ENCODE results near the gene UBL5.
A peak's percentile ranks its signal among the peaks of the same experiment; 100 is the strongest.
"Not testable (repeated sequence)": the region's sequence is repeated elsewhere in the genome, so short reads cannot be mapped to it uniquely, and the experiment has no call there.

UBL5 gene

GRCh38 chr19:9818175-9818733 is 9.5 kb upstream of the UBL5 start:
- CTCF ChIA-PET, result interaction anchor here (2.0 kb wide), 1 partner anchor 192 kb away, joined by 4 read pairs; no protein-coding TSS in a partner anchor
- POLR2A ChIA-PET, result interaction anchor here (0.9 kb wide), 1 partner anchor 8 kb away, joined by 4 read pairs; no protein-coding TSS in a partner anchor
- no peak for DNase-seq (ENCODE audit: extremely low spot score)
- TF ChIP-seq, protein P1, sequence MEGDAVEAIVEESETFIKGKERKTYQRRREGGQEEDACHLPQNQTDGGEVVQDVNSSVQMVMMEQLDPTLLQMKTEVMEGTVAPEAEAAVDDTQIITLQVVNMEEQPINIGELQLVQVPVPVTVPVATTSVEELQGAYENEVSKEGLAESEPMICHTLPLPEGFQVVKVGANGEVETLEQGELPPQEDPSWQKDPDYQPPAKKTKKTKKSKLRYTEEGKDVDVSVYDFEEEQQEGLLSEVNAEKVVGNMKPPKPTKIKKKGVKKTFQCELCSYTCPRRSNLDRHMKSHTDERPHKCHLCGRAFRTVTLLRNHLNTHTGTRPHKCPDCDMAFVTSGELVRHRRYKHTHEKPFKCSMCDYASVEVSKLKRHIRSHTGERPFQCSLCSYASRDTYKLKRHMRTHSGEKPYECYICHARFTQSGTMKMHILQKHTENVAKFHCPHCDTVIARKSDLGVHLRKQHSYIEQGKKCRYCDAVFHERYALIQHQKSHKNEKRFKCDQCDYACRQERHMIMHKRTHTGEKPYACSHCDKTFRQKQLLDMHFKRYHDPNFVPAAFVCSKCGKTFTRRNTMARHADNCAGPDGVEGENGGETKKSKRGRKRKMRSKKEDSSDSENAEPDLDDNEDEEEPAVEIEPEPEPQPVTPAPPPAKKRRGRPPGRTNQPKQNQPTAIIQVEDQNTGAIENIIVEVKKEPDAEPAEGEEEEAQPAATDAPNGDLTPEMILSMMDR (IDR thresholded peaks at IDR 0.05; ENCODE audit: control extremely low read depth, extremely low read depth, low read depth, missing control alignments), result no peak

GRCh38 chr19:9818734-9819595 is 8.8 kb upstream of the UBL5 start, which contains the start of gene FBXL12:
TSS of gene FBXL12 (minus strand) at chr19:9819079. CDS start at chr19:9818813, 266 bp downstream.
- CTCF ChIA-PET, result interaction anchor here (2.0 kb wide), 1 partner anchor 193 kb away, joined by 4 read pairs; no protein-coding TSS in a partner anchor
- TF ChIP-seq, protein P1 (IDR thresholded peaks at IDR 0.05; ENCODE audit: control extremely low read depth, extremely low read depth, low read depth, missing control alignments), result no peak
- POLR2A ChIA-PET, result interaction anchor here (0.8 to 0.9 kb wide), 2 partner anchors 9 to 20 kb away, joined by 4 to 9 read pairs; no protein-coding TSS in a partner anchor
- DNase-seq (ENCODE audit: extremely low spot score), result peak; percentile 99

DNA sequence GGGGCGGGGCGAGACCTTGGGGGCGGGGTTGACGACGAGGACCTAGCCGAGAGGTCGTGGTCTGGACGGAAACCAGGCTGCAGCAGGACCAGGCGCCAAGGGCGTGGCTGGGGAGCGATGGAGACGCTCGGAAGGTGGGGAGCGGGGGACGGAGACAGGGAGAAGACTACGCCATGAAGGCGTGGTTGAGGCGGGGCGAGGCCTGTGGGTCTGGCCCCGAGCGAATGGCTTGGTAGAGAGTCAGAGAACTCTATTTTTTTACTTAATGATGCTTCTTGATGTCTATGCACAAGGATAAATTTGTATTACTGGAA is 8.2 kb upstream of the UBL5 start:
- TF ChIP-seq, protein P1 (IDR thresholded peaks at IDR 0.05; ENCODE audit: control extremely low read depth, extremely low read depth, low read depth, missing control alignments), result no peak
- no peak for DNase-seq (ENCODE audit: extremely low spot score)
- CTCF ChIA-PET, result interaction anchor here (2.0 kb wide), 1 partner anchor 194 kb away, joined by 4 read pairs; no protein-coding TSS in a partner anchor
- POLR2A ChIA-PET, result interaction anchor here (0.8 kb wide), 1 partner anchor 20 kb away, joined by 9 read pairs; no protein-coding TSS in a partner anchor

DNA sequence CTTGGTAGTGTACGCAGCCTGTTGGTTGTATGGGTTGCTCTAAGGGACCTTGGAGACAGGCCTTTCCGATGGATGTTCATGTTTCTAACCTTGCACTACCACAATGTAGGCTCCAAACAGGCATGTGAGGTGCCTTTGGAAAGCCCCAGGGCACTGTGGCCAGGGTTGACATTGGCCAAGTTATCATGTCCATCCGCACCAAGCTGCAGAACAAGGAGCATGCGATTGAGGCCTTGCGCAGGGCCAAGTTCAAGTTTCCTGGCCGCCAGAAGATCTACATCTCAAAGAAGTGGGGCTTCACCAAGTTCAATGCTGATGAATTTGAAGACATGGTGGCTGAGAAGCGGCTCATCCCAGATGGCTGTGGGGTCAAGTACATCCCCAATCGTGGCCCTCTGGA is 7.7 kb upstream of the UBL5 start:
- DNase-seq (ENCODE audit: extremely low spot score); POLR2A ChIA-PET; CTCF ChIA-PET: not testable (repeated sequence)

- no peak for DNase-seq (ENCODE audit: extremely low spot score)
- CTCF ChIA-PET, result no interaction called here
- POLR2A ChIA-PET, result no interaction called here
- TF ChIP-seq, protein P1 (IDR thresholded peaks at IDR 0.05; ENCODE audit: control extremely low read depth, extremely low read depth, low read depth, missing control alignments), result no peak
Observed at GRCh38 chr19:9823816-9824215, 3.9 kb upstream of the UBL5 start.

DNA sequence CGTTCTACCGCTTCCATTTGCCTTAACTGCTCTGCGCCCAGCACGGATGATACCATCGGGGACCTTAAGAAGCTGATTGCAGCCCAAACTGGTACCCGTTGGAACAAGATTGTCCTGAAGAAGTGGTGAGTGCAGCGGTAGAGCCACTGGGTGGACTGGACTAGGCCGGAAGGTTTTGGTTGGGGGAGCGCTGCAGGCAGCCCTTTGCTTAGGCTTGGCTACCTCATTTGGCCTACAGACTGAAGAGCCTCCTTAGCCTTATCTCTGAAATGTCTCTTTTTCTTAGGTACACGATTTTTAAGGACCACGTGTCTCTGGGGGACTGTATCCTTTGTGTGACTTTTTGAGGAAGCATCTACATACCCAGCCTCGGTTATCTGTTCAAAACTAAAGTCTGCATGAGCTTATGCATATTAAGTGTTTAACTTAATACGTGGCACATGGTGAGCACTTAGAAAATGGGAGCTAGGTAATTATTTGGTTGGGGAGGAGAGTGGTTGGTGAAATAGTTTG is 889 bp downstream of the UBL5 start:
- ChIA-PET CTCF (interaction anchor here (0.9 kb wide), 1 partner anchor 11 kb away, joined by 3 read pairs; no protein-coding TSS in a partner anchor), POLR2A (no interaction called here)
- no peak for DNase-seq (ENCODE audit: extremely low spot score)
- TF ChIP-seq, protein P1 (IDR thresholded peaks at IDR 0.05; ENCODE audit: control extremely low read depth, extremely low read depth, low read depth, missing control alignments), result no peak
